NK-92 (cell line): ENCODE results near the gene CCDC17.

ENCODE experiments used
- DNase-seq: peaks from one replicate; lab custom pipeline; 2025; ENCODE audit not compliant: unreplicated experiment; lab: John Stamatoyannopoulos, UW

CCDC17 gene

DNA sequence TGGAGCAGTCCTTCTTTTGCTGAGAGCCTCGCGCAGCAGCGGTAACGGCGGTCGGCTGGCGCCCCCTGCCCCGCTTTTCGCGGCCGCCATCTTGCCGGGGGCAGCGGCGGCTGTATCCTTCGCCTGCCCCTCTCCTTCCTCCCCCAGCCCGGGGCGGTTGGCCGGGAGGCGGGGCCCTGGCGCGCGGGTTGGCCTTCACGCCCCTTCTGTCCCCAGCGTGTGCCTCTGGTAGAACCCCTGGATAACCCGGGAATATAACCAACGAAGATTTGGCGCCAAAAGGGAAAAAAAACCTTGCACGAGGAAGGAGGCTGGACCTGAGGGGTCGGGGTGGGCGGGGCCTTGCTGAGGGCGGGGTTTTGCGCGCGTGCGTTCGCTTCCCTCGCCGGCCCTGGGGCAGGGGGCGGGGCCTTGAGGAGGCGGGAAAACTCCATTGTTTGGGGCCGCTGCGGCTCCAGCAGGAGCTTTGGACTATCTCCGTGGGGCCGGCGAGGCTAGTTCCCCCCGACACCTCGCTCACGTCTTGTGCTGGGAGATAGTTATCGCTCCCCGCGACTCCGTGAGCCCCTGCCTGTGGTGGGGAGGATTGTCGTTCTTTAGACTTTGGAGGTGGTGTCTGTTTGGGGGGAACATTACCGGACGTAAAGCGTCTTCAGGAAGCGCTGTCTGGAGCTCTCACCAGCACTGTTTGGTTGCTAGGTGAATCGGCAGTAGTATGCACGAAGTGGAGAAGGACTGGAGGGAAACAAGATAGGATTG is 39.3 kb downstream of the CCDC17 start:
- DNase-seq, result peak; percentile 25

DNA sequence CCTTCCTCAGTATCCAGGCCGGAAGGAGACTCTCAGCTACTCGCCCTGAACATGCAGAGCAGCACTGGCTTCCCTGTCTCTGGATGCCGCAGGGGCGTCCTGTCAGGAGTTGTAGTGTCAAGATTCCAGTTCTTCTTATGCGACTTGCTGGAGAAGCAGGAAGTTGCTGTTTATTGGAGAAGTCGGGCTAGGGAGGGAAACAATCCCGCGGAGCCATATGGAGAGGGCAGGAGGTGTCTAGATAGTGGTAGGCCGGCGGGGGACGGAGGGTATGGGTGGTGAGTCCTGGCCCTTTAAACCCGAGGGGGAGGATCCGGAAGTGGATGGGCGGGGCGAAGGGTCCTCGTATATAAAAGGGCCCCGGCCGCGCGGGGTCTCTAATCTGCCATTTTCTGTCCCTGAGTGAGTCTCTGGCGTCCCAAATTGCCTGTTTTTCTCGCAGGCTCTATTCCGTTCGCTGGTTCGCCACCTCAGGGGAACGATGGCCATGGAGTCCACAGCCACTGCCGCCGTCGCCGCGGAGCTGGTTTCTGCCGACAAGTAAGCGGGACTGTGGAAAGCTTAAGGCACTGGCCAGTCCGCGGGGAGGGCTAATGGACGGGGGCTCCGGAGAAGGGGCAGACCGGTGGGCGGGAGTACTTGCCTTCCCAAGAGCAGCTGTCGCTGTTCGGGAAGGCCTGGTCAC is 40.0 kb downstream of the CCDC17 start, which contains the start of gene NASP:
Gene NASP (plus strand): TSS at position 376 of the 685 bp plus-strand sequence. CDS start 106 bp downstream, at position 482.
- peak; percentile 60 for DNase-seq

DNA sequence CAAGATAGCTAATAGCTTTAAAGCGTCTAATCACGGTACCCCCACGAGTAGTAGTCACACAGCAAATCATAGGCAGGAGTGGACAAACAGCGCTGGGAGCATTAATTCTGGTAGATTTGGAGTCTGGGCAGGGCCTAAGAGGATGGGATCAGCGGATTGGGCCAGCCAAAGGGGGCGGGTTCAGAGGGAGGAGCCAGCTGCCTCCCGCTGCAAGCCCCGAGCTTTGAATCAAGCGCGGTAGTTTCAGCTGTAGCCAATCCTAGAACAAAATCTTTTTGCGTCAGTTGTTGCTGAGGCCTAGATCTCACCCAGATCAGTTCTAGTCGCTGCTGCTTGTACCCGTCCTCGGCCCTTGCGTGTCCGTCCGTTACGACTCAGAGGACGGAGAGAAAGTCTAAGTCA is 40.6 kb downstream of the CCDC17 start:
- peak; percentile 84 for DNase-seq

DNA sequence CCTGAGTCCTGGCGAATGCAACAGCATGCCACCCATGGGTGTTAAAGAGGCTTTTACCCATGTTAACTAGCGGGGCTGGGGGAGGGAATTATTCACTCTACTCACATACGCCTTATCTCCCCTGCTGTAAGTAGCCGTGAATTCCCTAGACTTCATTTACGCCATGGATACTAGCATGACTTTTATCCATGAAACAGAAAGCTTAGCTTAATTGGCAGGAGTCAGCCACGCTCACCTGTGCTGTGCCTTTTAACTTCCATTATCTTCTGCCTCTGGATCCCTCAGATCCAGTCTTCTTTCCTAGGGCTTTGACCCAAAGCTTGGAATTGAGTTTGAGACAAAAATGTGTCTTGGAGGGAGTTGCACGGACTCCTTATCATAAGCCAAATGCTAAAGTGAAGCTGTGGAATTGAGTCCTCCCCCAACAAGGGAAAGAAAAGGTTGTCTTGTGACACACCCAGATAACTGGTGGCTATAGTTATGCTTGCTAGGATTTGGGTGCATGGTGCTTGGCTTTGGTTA is 49.7 kb downstream of the CCDC17 start:
- no peak for DNase-seq

DNA sequence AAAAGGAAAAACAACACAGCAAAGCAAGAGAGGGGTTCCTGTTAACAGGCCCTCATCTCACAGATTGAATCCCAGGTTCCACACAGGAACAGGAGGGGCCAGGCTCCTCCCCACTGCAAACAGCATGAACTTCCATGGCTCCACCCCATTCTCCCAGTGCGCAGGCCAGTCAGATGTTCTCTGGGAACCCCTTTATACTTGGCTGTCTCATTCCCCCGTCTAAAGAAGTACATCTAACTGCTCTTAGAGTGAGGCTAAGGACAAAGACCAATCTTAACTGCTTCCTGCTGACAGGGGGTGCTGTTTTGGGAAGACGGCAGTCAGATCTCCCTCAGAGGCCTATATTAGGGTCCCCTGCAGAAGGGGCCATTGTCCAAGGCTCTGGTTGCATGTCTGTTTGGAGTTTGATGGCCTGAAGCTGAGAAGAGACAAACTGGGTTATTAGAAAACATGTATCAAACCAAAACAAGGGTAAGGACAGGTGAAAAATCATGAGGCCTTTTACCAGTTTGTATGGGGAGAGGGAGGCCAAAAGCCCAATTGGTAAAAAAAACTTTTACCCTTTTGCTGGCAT is 50.5 kb downstream of the CCDC17 start:
- DNase-seq, result no peak

DNA sequence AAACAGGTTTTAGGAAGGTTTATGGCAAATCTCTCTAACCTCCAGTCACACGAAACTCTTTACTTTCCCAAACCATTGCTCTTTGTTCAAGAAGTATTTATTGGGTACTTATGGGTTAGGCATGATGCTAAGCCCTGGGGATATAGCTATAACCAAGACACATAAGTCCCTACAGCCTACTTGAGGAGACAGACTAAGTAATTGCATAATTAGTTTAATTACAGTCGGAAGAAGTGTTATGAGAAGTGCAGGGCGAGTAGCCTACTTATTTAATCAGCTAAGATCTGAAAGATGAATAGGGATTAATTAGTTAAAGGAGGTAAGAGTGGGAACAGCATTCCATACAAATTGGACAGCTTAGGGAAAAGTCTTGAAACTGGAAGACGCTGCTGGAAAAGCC is 53.2 kb downstream of the CCDC17 start:
- DNase-seq, result no peak
